OCI-LY7 (cell line): ENCODE data around the gene CDCP2.

Experiments used
- EZH2phosphoT487 ChIP-seq: fragments of 200-600 bp; sonication (generic); IDR thresholded peaks from 2 replicates; pipeline ENCODE4 v1.6.1; 2018; ENCODE audit warnings: low read depth, borderline replicate concordance, mild to moderate bottlenecking, mixed run types, antibody characterized with exemption, low read length, moderate library complexity, mixed read lengths
- TF ChIP-seq, protein P1 (sequence below): fragments of 200-600 bp; sonication (generic); conservative IDR thresholded peaks from 2 replicates; pipeline ENCODE4 v1.5.1; 2014; ENCODE audit warnings: mild to moderate bottlenecking, antibody characterized with exemption, low read length, moderate library complexity, mixed read lengths

DNA sequence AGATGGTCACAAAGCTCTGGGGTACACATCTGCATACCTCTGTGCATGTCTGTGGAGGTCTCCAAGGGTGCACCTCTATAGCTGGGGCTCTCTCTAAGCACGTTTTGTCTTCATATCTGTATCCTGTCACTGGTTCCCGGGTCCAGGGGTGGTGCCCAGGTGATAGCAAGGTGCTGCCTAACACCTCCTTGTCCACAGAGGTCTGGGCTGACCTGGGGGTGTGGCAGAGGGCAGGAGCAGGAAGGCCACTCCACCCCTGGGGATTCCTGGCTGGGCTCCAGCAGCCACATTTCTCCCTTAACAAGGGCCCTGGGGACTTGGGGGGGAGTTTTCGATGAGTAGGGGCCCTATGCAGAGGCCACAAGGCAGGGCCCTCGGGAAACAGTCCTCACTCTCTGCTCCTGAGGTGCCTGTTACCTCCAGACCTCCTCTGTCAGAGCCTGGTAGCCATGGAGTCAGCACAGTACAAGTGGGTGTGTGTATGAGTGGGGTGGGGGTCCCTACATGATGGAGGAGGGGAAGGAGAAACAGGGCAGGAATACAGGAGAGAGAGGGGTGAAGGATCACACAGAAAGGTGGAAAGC is 7.0 kb upstream of the CDCP2 start:
- TF ChIP-seq, protein P1, sequence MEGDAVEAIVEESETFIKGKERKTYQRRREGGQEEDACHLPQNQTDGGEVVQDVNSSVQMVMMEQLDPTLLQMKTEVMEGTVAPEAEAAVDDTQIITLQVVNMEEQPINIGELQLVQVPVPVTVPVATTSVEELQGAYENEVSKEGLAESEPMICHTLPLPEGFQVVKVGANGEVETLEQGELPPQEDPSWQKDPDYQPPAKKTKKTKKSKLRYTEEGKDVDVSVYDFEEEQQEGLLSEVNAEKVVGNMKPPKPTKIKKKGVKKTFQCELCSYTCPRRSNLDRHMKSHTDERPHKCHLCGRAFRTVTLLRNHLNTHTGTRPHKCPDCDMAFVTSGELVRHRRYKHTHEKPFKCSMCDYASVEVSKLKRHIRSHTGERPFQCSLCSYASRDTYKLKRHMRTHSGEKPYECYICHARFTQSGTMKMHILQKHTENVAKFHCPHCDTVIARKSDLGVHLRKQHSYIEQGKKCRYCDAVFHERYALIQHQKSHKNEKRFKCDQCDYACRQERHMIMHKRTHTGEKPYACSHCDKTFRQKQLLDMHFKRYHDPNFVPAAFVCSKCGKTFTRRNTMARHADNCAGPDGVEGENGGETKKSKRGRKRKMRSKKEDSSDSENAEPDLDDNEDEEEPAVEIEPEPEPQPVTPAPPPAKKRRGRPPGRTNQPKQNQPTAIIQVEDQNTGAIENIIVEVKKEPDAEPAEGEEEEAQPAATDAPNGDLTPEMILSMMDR, result no peak
- TF ChIP-seq EZH2phosphoT487, result no peak
